ENCODE measurements around the gene FGF5.
"Not testable (repeated sequence)": the region's sequence is repeated elsewhere in the genome, so short reads cannot be mapped to it uniquely, and the experiment has no call there.

FGF5 gene

GRCh38 chr4:80302616-80303223, 36.3 kb downstream of the FGF5 start:
- no peak for DNase-seq

- no peak for DNase-seq
These were observed 39.0 kb downstream of the FGF5 start for GRCh38 chr4:80305466-80305865.

- no peak for DNase-seq
These were observed 39.8 kb downstream of the FGF5 start for GRCh38 chr4:80306260-80306659.

GRCh38 chr4:80307183-80307735, 40.8 kb downstream of the FGF5 start:
- no peak for DNase-seq

GRCh38 chr4:80307774-80308465, 41.5 kb downstream of the FGF5 start:
- DNase-seq: no peak

- no peak for DNase-seq
These were observed 42.0 kb downstream of the FGF5 start for GRCh38 chr4:80308466-80308822.

- no peak for DNase-seq
These were observed 43.0 kb downstream of the FGF5 start for GRCh38 chr4:80309294-80310004.

- DNase-seq: no peak
These were observed 44.7 kb downstream of the FGF5 start for GRCh38 chr4:80311130-80311529.

GRCh38 chr4:80312124-80312523, 45.7 kb downstream of the FGF5 start:
- no peak for DNase-seq

- no peak for DNase-seq
These were observed 47.2 kb downstream of the FGF5 start for GRCh38 chr4:80313627-80314026.

GRCh38 chr4:80315848-80316247, 49.4 kb downstream of the FGF5 start:
- DNase-seq: not testable (repeated sequence)

- DNase-seq: no peak
These were observed 54.9 kb downstream of the FGF5 start for GRCh38 chr4:80321341-80321740.

- DNase-seq: no peak
These were observed 55.3 kb downstream of the FGF5 start for GRCh38 chr4:80321776-80322175.

- DNase-seq: no peak
These were observed 56.3 kb downstream of the FGF5 start for GRCh38 chr4:80322716-80323115.

GRCh38 chr4:80324171-80324570, 57.7 kb downstream of the FGF5 start:
- DNase-seq: no peak

- DNase-seq: no peak
These were observed 65.2 kb downstream of the FGF5 start for GRCh38 chr4:80331693-80332092.

- no peak for DNase-seq
These were observed 66.7 kb downstream of the FGF5 start for GRCh38 chr4:80333121-80333520.

- DNase-seq: no peak
These were observed 68.1 kb downstream of the FGF5 start for GRCh38 chr4:80334568-80334967.

- no peak for DNase-seq
These were observed 68.7 kb downstream of the FGF5 start for GRCh38 chr4:80335226-80335553.

- DNase-seq: peak; percentile 29
These were observed 69.3 kb downstream of the FGF5 start, which contains the start of gene CFAP299 for GRCh38 chr4:80335554-80336358. CFAP299 (plus strand) TSS chr4:80335730.

- no peak for DNase-seq
These were observed 70.1 kb downstream of the FGF5 start for GRCh38 chr4:80336582-80336981.

GRCh38 chr4:80340036-80340435, 73.6 kb downstream of the FGF5 start:
- no peak for DNase-seq

Measured in activated T-cell treated with anti-CD3 and anti-CD28 coated beads for 4 hours (primary cell).